A549 (cell line): Measurements from ENCODE around the gene TBC1D24. TPM values are rescaled to one million over a fixed set of nuclear protein-coding genes. Genes with fewer than 3 reads are reported as not detected.

Source experiments
- ATAC-seq, 2 experiments: fragments of 200-7000 bp in 1 of 2; fragments of >200 bp in 1 of 2; cut with Nextera tagmentation in 1 of 2; cut with Tn5 transposase in 1 of 2; 3 replicates each; pipeline versions ENCODE4 v1.8.0 to v1.9.1; 2018 to 2020; ENCODE audit warnings: mild to moderate bottlenecking in 1 of 2, moderate library complexity in 1 of 2
- CTCF ChIA-PET: fragments of 300-600 bp; sonication (Branson Sonifier 250); formaldehyde crosslinking; extraction: SDS; loops from one replicate; lab custom pipeline; 2021; ENCODE audit warnings: antibody characterized with exemption, inconsistent platforms; lab: Yijun Ruan, JAX
- POLR2A ChIA-PET: fragments of 350-600 bp; formaldehyde crosslinking; extraction: SDS; loops from one replicate; lab custom pipeline; 2021; ENCODE audit warnings: antibody characterized with exemption, inconsistent platforms; lab: Yijun Ruan, JAX
- DNase-seq, 2 experiments: peaks; one replicate each; pipeline versions ENCODE4 v3.0.0 to v3.0.0-alpha.2; 2011 to 2016; ENCODE audit warnings: low read depth in 1 of 2, low spot score in 1 of 2
- FAIRE-seq: peaks from 2 replicates; lab custom pipeline; 2011; peaks lifted over from hg19 to GRCh38; lab: Jason Lieb, UNC
- H3K27ac ChIP-seq, 2 experiments: fragments of >200 bp; sonication (Bioruptor Twin); formaldehyde crosslinking; 3 replicates each; pipeline ENCODE4 v1.5.1; 2016 to 2017
- H3K4me1 ChIP-seq: fragments of >200 bp; sonication (Bioruptor Twin); formaldehyde crosslinking; 3 replicates; pipeline ENCODE4 v1.6.1; 2016
- H3K4me2 ChIP-seq: fragments of >200 bp; sonication (Bioruptor Twin); formaldehyde crosslinking; 3 replicates; pipeline ENCODE4 v1.6.1; 2016
- H3K4me3 ChIP-seq: fragments of >200 bp; sonication (Bioruptor Twin); formaldehyde crosslinking; 3 replicates; pipeline ENCODE4 v1.5.1; 2016
- H3K9me3 ChIP-seq: fragments of >200 bp; sonication (Bioruptor Twin); formaldehyde crosslinking; 3 replicates; pipeline ENCODE4 v1.6.1; 2016
- EHF ChIP-seq: fragments of 250-450 bp; sonication (Bioruptor Pico); IDR thresholded peaks from 2 replicates; pipeline ENCODE4 v1.5.0; 2020; ENCODE audit warnings: mild to moderate bottlenecking
- EP300 ChIP-seq, 2 experiments: fragments of >200 bp; sonication (Bioruptor Twin); formaldehyde crosslinking; IDR thresholded peaks; 2 replicates in 1 of 2; 3 replicates in 1 of 2; pipeline ENCODE4 v1.6.1; 2016 to 2017
- ESRRA ChIP-seq: fragments of 150-350 bp; IDR thresholded peaks from 2 replicates; pipeline ENCODE4 v1.6.1; 2014; ENCODE audit warnings: mild to moderate bottlenecking, low read length, borderline replicate concordance
- GATA3 ChIP-seq: IDR thresholded peaks from 2 replicates; pipeline ENCODE4 v1.6.1; 2012; ENCODE audit warnings: borderline replicate concordance
- HEYL ChIP-seq: fragments of 250-450 bp; sonication (Bioruptor Pico); IDR thresholded peaks from 2 replicates; pipeline ENCODE4 v1.8.0; 2021; ENCODE audit warnings: mild to moderate bottlenecking, moderate library complexity
- HOXB5 ChIP-seq: fragments of 250-450 bp; sonication (Bioruptor Pico); IDR thresholded peaks from 2 replicates; pipeline ENCODE4 v1.5.0; 2020; ENCODE audit warnings: mild to moderate bottlenecking, moderate library complexity
- JUN ChIP-seq, 2 experiments: fragments of >200 bp; sonication (Bioruptor Twin); formaldehyde crosslinking; IDR thresholded peaks; 2 replicates in 1 of 2; 3 replicates in 1 of 2; pipeline ENCODE4 v1.6.1; 2016 to 2017
- KDM5A ChIP-seq: fragments of 200-600 bp; sonication (generic); IDR thresholded peaks from 2 replicates; pipeline ENCODE4 v1.6.1; 2016; ENCODE audit warnings: antibody characterized with exemption, mild to moderate bottlenecking
- PHF8 ChIP-seq: fragments of 200-600 bp; sonication (generic); IDR thresholded peaks from 2 replicates; pipeline ENCODE4 v1.6.1; 2016; ENCODE audit warnings: low read depth, mild to moderate bottlenecking, antibody characterized with exemption, moderate library complexity, borderline replicate concordance
- RARB ChIP-seq: fragments of 250-450 bp; sonication (Bioruptor Pico); IDR thresholded peaks from 2 replicates; pipeline ENCODE4 v1.8.0; 2021; ENCODE audit warnings: mild to moderate bottlenecking, moderate library complexity
- TFCP2L1 ChIP-seq: fragments of 250-450 bp; sonication (Bioruptor Pico); IDR thresholded peaks from 2 replicates; pipeline ENCODE4 v1.5.0; 2021; ENCODE audit warnings: mild to moderate bottlenecking
- ZC3H11A ChIP-seq: fragments of 450-650 bp; IDR thresholded peaks from 2 replicates; pipeline ENCODE4 v1.6.1; 2014; ENCODE audit warnings: antibody characterized with exemption, mild to moderate bottlenecking
- ZFP36 ChIP-seq: fragments of 450-650 bp; IDR thresholded peaks from 2 replicates; pipeline ENCODE4 v1.6.1; 2014; ENCODE audit warnings: borderline replicate concordance; ENCODE audit not compliant: partially characterized antibody
- WGBS: methylation state at CpG from one replicate; pipeline ENCODE4 v1.1.6; 2017; ENCODE audit errors: missing lambda C conversion rate; 5-methylcytosine and 5-hydroxymethylcytosine counted together
- polyA plus RNA-seq, 4 experiments: library from polyadenylated mRNA; depleted of rRNA in 3 of 4; stranded (reverse); fragments of >200 nt; fragmentation: RNase III in 1 of 4; extraction: RNeasy Plus Mini Kit Qiagen cat#74134 plus additional on column Dnase treatment in 1 of 4; gene quantifications; 2 replicates in 3 of 4; 3 replicates in 1 of 4; pipeline ENCODE4 v1.2.3, GENCODE V29; 2011 to 2017
- TF ChIP-seq, protein P1 (sequence below): IDR thresholded peaks from 2 replicates; pipeline ENCODE4 v1.6.1; 2012
- TF ChIP-seq, protein P2 (sequence below): fragments of 250-450 bp; sonication (Bioruptor Pico); IDR thresholded peaks from 2 replicates; pipeline ENCODE4 v1.5.0; 2021; ENCODE audit warnings: mild to moderate bottlenecking, moderate library complexity, borderline replicate concordance
- TF ChIP-seq, protein P3 (sequence below): IDR thresholded peaks from 2 replicates; pipeline ENCODE4 v1.6.1; 2012
- TF ChIP-seq, protein P4 (sequence below): fragments of >200 bp; sonication (Bioruptor Twin); formaldehyde crosslinking; IDR thresholded peaks from 2 replicates; pipeline ENCODE4 v1.6.1; 2016
- TF ChIP-seq, protein P5 (sequence below): fragments of 150-350 bp; IDR thresholded peaks from 2 replicates; pipeline ENCODE4 v1.6.1; 2014; ENCODE audit warnings: low read depth, mild to moderate bottlenecking, low read length

The TBC1D24 gene
- polyA plus RNA-seq, 2 of the 4 experiments (the other 2 are of a cell fraction), result 4.2 to 7.3 TPM

DNA sequence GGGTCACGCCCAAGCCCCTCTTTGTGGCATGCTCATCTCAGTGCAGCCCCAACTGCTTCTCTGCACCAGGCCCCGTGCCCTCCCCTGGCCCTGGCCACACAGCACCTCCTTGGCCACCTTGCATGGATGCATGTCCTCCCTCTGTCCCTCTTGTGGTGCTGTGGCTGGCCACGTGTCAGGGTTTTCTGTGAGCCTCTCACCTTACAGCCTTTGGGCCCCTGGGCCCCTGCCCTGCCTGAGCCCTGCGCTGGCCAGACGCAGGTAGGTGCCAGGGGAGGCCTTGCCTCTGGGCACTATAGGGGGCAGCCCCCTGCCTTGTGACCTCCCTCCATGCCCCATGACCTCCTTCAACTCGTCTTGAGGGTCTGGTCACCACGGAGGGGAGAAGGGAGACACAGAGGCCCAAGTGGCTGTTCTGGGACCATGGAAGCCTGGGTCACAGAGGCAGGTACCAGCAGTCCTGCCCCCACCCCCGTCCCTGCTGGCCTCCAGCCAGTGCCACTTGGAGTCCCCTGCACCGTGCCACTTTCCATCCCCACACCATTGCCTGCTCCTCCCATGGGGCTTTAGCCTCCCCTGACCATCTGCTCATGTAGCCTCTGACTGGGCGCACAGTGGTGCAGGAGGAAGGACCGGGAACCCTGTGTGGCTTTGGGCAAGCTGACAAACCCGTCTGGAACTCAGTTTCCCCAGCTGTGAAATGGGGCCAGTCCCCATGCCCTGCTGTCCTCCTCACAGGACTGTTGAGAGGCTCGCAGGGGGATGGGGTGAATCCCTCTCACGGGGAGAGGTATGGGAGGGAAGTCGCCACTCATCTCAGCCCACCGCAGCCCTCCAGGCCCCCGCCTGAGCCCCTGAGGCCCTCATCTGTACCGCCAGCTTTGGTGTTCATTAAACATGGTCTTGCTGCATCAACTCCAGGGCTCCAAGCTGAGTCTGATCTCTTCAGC lies 27.3 kb downstream of the TBC1D24 start:
- ChIA-PET CTCF (interaction anchor here (0.6 to 6.4 kb wide), 47 partner anchors 11 to 350 kb away, joined by 3 to 98 read pairs (median 4); partner anchors contain the start of genes ABCA3, AMDHD2, ATP6V0C and CCNF), POLR2A (interaction anchor here (0.6 to 1.1 kb wide), 5 partner anchors 10 to 538 kb away, joined by 3 to 4 read pairs (median 3); partner anchors contain the start of genes ECI1 and RPS2)
- peak; percentile 19 to 25; a peak in 4 of 6 replicates for ATAC-seq
- FAIRE-seq, result no peak
- Histone ChIP-seq H3K4me2 (peak overlapping the region; percentile 46), H3K4me3 (no peak overlapping the region), H3K27ac (peak overlapping the region; percentile 28 to 65; a peak in 4 of 6 replicates), H3K9me3 (no peaks in the 10 kb centered on the region), H3K4me1 (peaks cover 25% of the 10 kb centered on the region)
- WGBS, result 84% methylated on average over 15 of the region's 18 CpGs
- no peak for DNase-seq
- TF ChIP-seq GATA3, result no peak
- no peak for TF ChIP-seq ESRRA
- TF ChIP-seq, protein P1, sequence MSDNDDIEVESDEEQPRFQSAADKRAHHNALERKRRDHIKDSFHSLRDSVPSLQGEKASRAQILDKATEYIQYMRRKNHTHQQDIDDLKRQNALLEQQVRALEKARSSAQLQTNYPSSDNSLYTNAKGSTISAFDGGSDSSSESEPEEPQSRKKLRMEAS, result no peak
- TF ChIP-seq ZC3H11A, result no peak
- TF ChIP-seq, protein P2, sequence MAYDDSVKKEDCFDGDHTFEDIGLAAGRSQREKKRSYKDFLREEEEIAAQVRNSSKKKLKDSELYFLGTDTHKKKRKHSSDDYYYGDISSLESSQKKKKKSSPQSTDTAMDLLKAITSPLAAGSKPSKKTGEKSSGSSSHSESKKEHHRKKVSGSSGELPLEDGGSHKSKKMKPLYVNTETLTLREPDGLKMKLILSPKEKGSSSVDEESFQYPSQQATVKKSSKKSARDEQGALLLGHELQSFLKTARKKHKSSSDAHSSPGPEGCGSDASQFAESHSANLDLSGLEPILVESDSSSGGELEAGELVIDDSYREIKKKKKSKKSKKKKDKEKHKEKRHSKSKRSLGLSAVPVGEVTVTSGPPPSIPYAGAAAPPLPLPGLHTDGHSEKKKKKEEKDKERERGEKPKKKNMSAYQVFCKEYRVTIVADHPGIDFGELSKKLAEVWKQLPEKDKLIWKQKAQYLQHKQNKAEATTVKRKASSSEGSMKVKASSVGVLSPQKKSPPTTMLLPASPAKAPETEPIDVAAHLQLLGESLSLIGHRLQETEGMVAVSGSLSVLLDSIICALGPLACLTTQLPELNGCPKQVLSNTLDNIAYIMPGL, result no peak
- no peak for TF ChIP-seq RARB
- TF ChIP-seq HEYL (CRISPR knock-in tag), result no peak
- no peak for TF ChIP-seq EP300 (IDR thresholded peaks at IDR 0.05)
- no peak for TF ChIP-seq EHF
- TF ChIP-seq, protein P3, sequence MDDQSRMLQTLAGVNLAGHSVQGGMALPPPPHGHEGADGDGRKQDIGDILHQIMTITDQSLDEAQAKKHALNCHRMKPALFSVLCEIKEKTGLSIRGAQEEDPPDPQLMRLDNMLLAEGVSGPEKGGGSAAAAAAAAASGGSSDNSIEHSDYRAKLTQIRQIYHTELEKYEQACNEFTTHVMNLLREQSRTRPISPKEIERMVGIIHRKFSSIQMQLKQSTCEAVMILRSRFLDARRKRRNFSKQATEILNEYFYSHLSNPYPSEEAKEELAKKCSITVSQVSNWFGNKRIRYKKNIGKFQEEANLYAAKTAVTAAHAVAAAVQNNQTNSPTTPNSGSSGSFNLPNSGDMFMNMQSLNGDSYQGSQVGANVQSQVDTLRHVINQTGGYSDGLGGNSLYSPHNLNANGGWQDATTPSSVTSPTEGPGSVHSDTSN, result no peak
- no peak for TF ChIP-seq ZFP36
- TF ChIP-seq, protein P4, sequence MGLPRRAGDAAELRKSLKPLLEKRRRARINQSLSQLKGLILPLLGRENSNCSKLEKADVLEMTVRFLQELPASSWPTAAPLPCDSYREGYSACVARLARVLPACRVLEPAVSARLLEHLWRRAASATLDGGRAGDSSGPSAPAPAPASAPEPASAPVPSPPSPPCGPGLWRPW, result no peak
- no peak for TF ChIP-seq PHF8
- no peak for TF ChIP-seq HOXB5 (CRISPR knock-in tag)

DNA sequence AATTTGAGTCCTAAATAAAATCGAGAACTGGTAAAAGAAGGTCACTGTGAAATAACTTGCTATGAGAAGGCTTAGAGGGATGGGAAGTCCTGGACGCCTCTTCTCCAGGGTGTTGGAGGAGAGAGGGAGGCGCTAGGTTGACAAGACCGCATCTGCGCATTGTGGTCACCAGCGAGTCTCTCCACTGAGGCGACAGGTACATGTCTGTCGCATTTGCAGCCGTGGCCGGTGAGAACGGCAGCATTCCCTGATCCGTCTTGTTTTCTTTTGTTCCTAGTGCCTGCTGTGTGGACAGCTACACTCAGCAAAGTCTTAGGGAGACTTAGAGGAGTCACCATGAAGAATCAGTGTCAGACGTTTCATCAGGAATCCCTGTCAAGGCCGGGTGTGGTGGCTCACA lies 30.8 kb downstream of the TBC1D24 start:
- no peak overlapping the region for H3K4me2 ChIP-seq
- DNase-seq (no peak), FAIRE-seq (no peak), ATAC-seq (no peak)
- WGBS, result 84% methylated on average over 14 of the region's 14 CpGs
- no peaks in the 10 kb centered on the region for H3K9me3 ChIP-seq
- no peak overlapping the region for H3K27ac ChIP-seq
- CTCF ChIA-PET, result interaction anchor here (0.9 kb wide), 1 partner anchor 255 kb away, joined by 3 read pairs; no protein-coding TSS in a partner anchor
- H3K4me1 ChIP-seq, result peaks cover 16% of the 10 kb centered on the region
- POLR2A ChIA-PET, result no interaction called here
- H3K4me3 ChIP-seq, result no peak overlapping the region
- TF ChIP-seq, protein P2, result no peak
- TF ChIP-seq, protein P5, sequence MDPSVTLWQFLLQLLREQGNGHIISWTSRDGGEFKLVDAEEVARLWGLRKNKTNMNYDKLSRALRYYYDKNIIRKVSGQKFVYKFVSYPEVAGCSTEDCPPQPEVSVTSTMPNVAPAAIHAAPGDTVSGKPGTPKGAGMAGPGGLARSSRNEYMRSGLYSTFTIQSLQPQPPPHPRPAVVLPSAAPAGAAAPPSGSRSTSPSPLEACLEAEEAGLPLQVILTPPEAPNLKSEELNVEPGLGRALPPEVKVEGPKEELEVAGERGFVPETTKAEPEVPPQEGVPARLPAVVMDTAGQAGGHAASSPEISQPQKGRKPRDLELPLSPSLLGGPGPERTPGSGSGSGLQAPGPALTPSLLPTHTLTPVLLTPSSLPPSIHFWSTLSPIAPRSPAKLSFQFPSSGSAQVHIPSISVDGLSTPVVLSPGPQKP, result no peak
- TF ChIP-seq JUN (IDR thresholded peaks at IDR 0.05), result no peak
- no peak for TF ChIP-seq KDM5A
- TF ChIP-seq TFCP2L1 (CRISPR knock-in tag), result no peak
- no peak for TF ChIP-seq HEYL (CRISPR knock-in tag)
- no peak for TF ChIP-seq HOXB5 (CRISPR knock-in tag)
